HepG2 (cell line): ENCODE data around the gene ZFYVE28. TPM values are rescaled to one million over a fixed set of nuclear protein-coding genes. Genes with fewer than 3 reads are reported as not detected.

Experiments
- ATAC-seq: fragments of 200-7000 bp; cut with Tn5 transposase; 3 replicates; pipeline ENCODE4 v1.9.1; 2020; ENCODE audit warnings: mild to moderate bottlenecking, moderate library complexity
- BruUV-seq: library from RNA; stranded (reverse); fragments of 400-500 nt; replicated peaks from 2 replicates; lab custom pipeline; 2021; lab: Mats Ljungman, UMichigan
- CTCF ChIA-PET: fragments of 300-600 bp; formaldehyde crosslinking; extraction: SDS; loops from one replicate; lab custom pipeline; 2021; ENCODE audit warnings: low total read pairs, inconsistent platforms, low intra/inter-chr PET ratio; lab: Yijun Ruan, JAX
- POLR2A ChIA-PET: fragments of 350-600 bp; sonication (Branson Sonifier 250); formaldehyde crosslinking; loops from one replicate; lab custom pipeline; 2020; ENCODE audit warnings: antibody characterized with exemption, inconsistent platforms; lab: Yijun Ruan, JAX
- DNase-seq: peaks from one replicate; pipeline ENCODE4 v3.0.0-alpha.2; 2015; ENCODE audit warnings: low spot score
- FAIRE-seq: peaks from 3 replicates; lab custom pipeline; 2011; peaks lifted over from hg19 to GRCh38; lab: Jason Lieb, UNC
- H2AFZ ChIP-seq: one replicate; pipeline ENCODE4 v1.6.1; 2011; ENCODE audit warnings: low read length, inconsistent platforms
- H3K27ac ChIP-seq: fragments of 300-600 bp; 3 replicates; pipeline ENCODE4 v1.8.0; 2011; ENCODE audit warnings: mixed run types, mild to moderate bottlenecking, mixed read lengths, low read length, inconsistent platforms; ENCODE audit not compliant: insufficient read depth; ENCODE audit errors: extremely low read length
- H3K27me3 ChIP-seq, 2 experiments: fragments of 200-600 bp in 1 of 2; 2 replicates in 1 of 2; 3 replicates in 1 of 2; pipeline versions ENCODE4 v1.6.0 to v1.8.0; 2011; ENCODE audit warnings: low read length in 2 of 2, mild to moderate bottlenecking in 2 of 2, moderate library complexity in 2 of 2, inconsistent platforms in 1 of 2; ENCODE audit not compliant: insufficient read depth in 2 of 2, control insufficient read depth in 1 of 2
- H3K36me3 ChIP-seq, 2 experiments: fragments of 200-600 bp in 1 of 2; replicated peaks in 1 of 2; 2 replicates in 1 of 2; 3 replicates in 1 of 2; pipeline versions ENCODE4 v1.5.1 to v1.8.0; 2011; ENCODE audit warnings: low read length in 2 of 2, inconsistent platforms in 1 of 2; ENCODE audit not compliant: insufficient read depth in 2 of 2, control insufficient read depth in 1 of 2
- H3K4me1 ChIP-seq: 2 replicates; pipeline ENCODE4 v1.5.1; 2012; ENCODE audit warnings: low read length, inconsistent platforms; ENCODE audit not compliant: insufficient read depth
- H3K4me2 ChIP-seq: 2 replicates; pipeline ENCODE4 v1.6.0; 2011; ENCODE audit warnings: low read depth, low read length, inconsistent platforms
- H3K4me3 ChIP-seq, 3 experiments: fragments of 200-600 bp in 1 of 3; sonication (generic), shearing (Covaris generic) in 1 of 3; replicated peaks in 1 of 3; 2 replicates each; pipeline ENCODE4 v1.5.1; 2011 to 2016; ENCODE audit warnings: low read length in 3 of 3, inconsistent platforms in 2 of 3, low read depth in 2 of 3, mild to moderate bottlenecking in 2 of 3, control low read depth in 1 of 3, mixed read lengths in 1 of 3; ENCODE audit not compliant: insufficient read depth in 1 of 3
- H3K79me2 ChIP-seq: one replicate; pipeline ENCODE4 v1.6.1; 2011; ENCODE audit warnings: low read length, inconsistent platforms; ENCODE audit not compliant: insufficient read depth
- H3K9ac ChIP-seq: 2 replicates; pipeline ENCODE4 v1.6.0; 2011; ENCODE audit warnings: mild to moderate bottlenecking, low read depth, low read length, inconsistent platforms; ENCODE audit not compliant: insufficient read depth
- H3K9me3 ChIP-seq: 2 replicates; pipeline ENCODE4 v1.5.1; 2012; ENCODE audit warnings: mild to moderate bottlenecking, low read length
- H4K20me1 ChIP-seq: 2 replicates; pipeline ENCODE4 v1.6.0; 2011; ENCODE audit warnings: inconsistent platforms, mild to moderate bottlenecking, low read length, moderate library complexity; ENCODE audit not compliant: insufficient read depth
- AHR ChIP-seq: IDR thresholded peaks from 2 replicates; pipeline ENCODE4 v1.6.1; 2018; ENCODE audit warnings: missing genetic modification reagents, missing compliant biosample characterization
- ATM ChIP-seq: fragments of 450-650 bp; IDR thresholded peaks from 2 replicates; pipeline ENCODE4 v1.7.1; 2017; ENCODE audit warnings: mild to moderate bottlenecking, borderline replicate concordance
- MTF2 ChIP-seq: sonication (generic); formaldehyde crosslinking; IDR thresholded peaks from 2 replicates; pipeline ENCODE4 v1.5.0; 2020; ENCODE audit warnings: missing genetic modification reagents, borderline replicate concordance
- PHF21A ChIP-seq: sonication (generic); formaldehyde crosslinking; IDR thresholded peaks from 2 replicates; pipeline ENCODE4 v1.5.0; 2020; ENCODE audit warnings: mild to moderate bottlenecking, missing genetic modification reagents
- WGBS: methylation state at CpG from one replicate; pipeline ENCODE4 v1.1.6; 2017; ENCODE audit warnings: low lambda C conversion rate; 5-methylcytosine and 5-hydroxymethylcytosine counted together
- in situ Hi-C: cut with HindIII; loops from 2 replicates; pipeline ENCODE4 v1.10.0; 2017; ENCODE audit warnings: low pct_unique_long_range_greater_than_20kb; ENCODE audit not compliant: extremely low pct_ligation_motif_present
- intact Hi-C: fragments of 100-400 bp; cut with micrococcal nuclease; formaldehyde crosslinking; loops from one replicate; pipeline ENCODE4 v1.10.0; 2022; ENCODE audit not compliant: unreplicated experiment
- polyA plus RNA-seq, 8 experiments: library from polyadenylated mRNA; depleted of rRNA in 3 of 8; stranded (reverse) in 7 of 8; unstranded in 1 of 8; fragments of >200 nt; fragmentation: Illumina TruSeq in 4 of 8; extraction: Trizol in 4 of 8; gene quantifications; 2 replicates each; pipeline versions ENCODE4 v1.2.1 to v1.2.3, GENCODE V29; 2011 to 2016; ENCODE audit warnings: low read depth in 4 of 8, missing spikeins in 1 of 8, mixed read lengths in 1 of 8; ENCODE audit not compliant: insufficient read depth in 1 of 8
- total RNA-seq, 5 experiments: library from RNA; depleted of rRNA; stranded (reverse); fragments of >200 nt; fragmentation: Illumina TruSeq; extraction: Trizol; gene quantifications; 2 replicates each; pipeline ENCODE4 v1.2.3, GENCODE V29; 2016; ENCODE audit warnings: low read depth in 1 of 5
- TF ChIP-seq, protein P1 (sequence below): sonication (generic); formaldehyde crosslinking; IDR thresholded peaks from 2 replicates; pipeline ENCODE4 v1.9.0; 2021; ENCODE audit warnings: missing genetic modification reagents, mild to moderate bottlenecking, borderline replicate concordance
- TF ChIP-seq, protein P2 (sequence below): IDR thresholded peaks from 2 replicates; pipeline ENCODE4 v1.6.1; 2016; ENCODE audit warnings: control low read depth

ZFYVE28 gene
- total and polyA plus RNA-seq, 2 of the 13 experiments (the other 11 are each of a cell fraction or from before 2014, with no cell fraction given) = 0.12 to 0.22 TPM

DNA sequence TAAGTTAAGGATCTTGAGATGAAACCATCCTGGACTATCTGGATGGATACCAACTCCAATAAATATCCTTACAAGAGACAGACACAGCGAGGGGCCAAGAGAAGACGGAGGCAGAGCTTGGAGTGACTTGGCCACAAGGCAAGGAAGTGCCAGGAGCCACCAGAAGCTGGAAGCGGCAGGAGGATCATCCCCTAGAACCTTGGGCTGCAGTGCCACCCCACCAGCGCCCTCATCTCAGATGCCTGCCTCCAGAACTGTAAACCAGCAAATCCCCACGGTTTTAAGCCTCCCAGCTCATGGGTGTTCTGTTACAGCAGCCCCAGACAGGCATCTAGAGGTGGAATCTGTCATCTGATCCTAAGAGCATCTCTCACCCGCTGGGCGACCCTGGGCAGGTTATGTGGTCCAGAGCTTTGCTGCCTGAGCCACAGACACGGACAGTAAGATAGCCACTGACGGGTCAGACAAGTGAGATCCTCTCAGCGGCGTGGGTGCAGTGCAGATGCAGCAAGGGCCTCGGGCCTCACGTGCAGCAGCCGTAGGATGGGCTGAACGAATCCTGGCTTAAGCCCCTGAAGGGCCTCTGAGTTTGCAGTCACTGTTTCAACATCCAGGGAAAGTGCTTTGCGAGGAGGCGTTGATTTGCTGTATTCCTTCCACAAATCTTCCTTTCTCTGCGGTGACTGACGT is 131.4 kb downstream of the ZFYVE28 start:
- Histone ChIP-seq H3K79me2 (no peaks in the 10 kb centered on the region), H3K4me3 (no peak overlapping the region), H4K20me1 (no peaks in the 10 kb centered on the region), H3K4me2 (no peak overlapping the region), H3K9me3 (no peaks in the 10 kb centered on the region), H3K4me1 (no peaks in the 10 kb centered on the region), H2AFZ (no peak overlapping the region)
- intact Hi-C loops = no loop called here
- BruUV-seq = no TSS peak
- in situ Hi-C loops = no loop called here
- DNase-seq (no peak), FAIRE-seq (no peak)
- CTCF ChIA-PET = no interaction called here
- TF ChIP-seq PHF21A = no peak
- TF ChIP-seq, protein P1, sequence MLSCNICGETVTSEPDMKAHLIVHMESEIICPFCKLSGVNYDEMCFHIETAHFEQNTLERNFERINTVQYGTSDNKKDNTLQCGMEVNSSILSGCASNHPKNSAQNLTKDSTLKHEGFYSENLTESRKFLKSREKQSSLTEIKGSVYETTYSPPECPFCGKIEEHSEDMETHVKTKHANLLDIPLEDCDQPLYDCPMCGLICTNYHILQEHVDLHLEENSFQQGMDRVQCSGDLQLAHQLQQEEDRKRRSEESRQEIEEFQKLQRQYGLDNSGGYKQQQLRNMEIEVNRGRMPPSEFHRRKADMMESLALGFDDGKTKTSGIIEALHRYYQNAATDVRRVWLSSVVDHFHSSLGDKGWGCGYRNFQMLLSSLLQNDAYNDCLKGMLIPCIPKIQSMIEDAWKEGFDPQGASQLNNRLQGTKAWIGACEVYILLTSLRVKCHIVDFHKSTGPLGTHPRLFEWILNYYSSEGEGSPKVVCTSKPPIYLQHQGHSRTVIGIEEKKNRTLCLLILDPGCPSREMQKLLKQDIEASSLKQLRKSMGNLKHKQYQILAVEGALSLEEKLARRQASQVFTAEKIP (CRISPR knock-in tag) = no peak
- no peak for TF ChIP-seq ATM
- TF ChIP-seq AHR = no peak
- TF ChIP-seq MTF2 (CRISPR knock-in tag) = no peak
- TF ChIP-seq, protein P2, sequence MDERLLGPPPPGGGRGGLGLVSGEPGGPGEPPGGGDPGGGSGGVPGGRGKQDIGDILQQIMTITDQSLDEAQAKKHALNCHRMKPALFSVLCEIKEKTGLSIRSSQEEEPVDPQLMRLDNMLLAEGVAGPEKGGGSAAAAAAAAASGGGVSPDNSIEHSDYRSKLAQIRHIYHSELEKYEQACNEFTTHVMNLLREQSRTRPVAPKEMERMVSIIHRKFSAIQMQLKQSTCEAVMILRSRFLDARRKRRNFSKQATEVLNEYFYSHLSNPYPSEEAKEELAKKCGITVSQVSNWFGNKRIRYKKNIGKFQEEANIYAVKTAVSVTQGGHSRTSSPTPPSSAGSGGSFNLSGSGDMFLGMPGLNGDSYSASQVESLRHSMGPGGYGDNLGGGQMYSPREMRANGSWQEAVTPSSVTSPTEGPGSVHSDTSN (CRISPR knock-in tag) = no peak
- TF ChIP-seq, all 625 proteins: peak for 0
- Histone ChIP-seq H3K36me3 (no peaks in the 10 kb centered on the region), H3K27ac (no peak overlapping the region), H3K27me3 (peaks cover 4 to 50% of the 10 kb centered on the region in 2 experiments; a peak in 4 of 5 replicates), H3K9ac (no peak overlapping the region)
- POLR2A ChIA-PET = no interaction called here
- WGBS = 22% methylated on average over 4 of the region's 19 CpGs
- ATAC-seq = no peak
